A549 (cell line): ENCODE results near the gene ARF1. TPM values are rescaled to one million over a fixed set of nuclear protein-coding genes. Genes with fewer than 3 reads are reported as not detected.

ENCODE experiments used
- ATAC-seq, 2 experiments: fragments of 200-7000 bp in 1 of 2; fragments of >200 bp in 1 of 2; cut with Nextera tagmentation in 1 of 2; cut with Tn5 transposase in 1 of 2; 3 replicates each; pipeline versions ENCODE4 v1.8.0 to v1.9.1; 2018 to 2020; ENCODE audit warnings: mild to moderate bottlenecking in 1 of 2, moderate library complexity in 1 of 2
- CTCF ChIA-PET: fragments of 300-600 bp; sonication (Branson Sonifier 250); formaldehyde crosslinking; extraction: SDS; loops from one replicate; lab custom pipeline; 2021; ENCODE audit warnings: antibody characterized with exemption, inconsistent platforms; lab: Yijun Ruan, JAX
- POLR2A ChIA-PET: fragments of 350-600 bp; formaldehyde crosslinking; extraction: SDS; loops from one replicate; lab custom pipeline; 2021; ENCODE audit warnings: antibody characterized with exemption, inconsistent platforms; lab: Yijun Ruan, JAX
- DNase-seq, 2 experiments: peaks; one replicate each; pipeline versions ENCODE4 v3.0.0 to v3.0.0-alpha.2; 2011 to 2016; ENCODE audit warnings: low read depth in 1 of 2, low spot score in 1 of 2
- FAIRE-seq: peaks from 2 replicates; lab custom pipeline; 2011; peaks lifted over from hg19 to GRCh38; lab: Jason Lieb, UNC
- H3K27ac ChIP-seq, 2 experiments: fragments of >200 bp; sonication (Bioruptor Twin); formaldehyde crosslinking; 3 replicates each; pipeline ENCODE4 v1.5.1; 2016 to 2017
- H3K4me1 ChIP-seq: fragments of >200 bp; sonication (Bioruptor Twin); formaldehyde crosslinking; 3 replicates; pipeline ENCODE4 v1.6.1; 2016
- H3K4me2 ChIP-seq: fragments of >200 bp; sonication (Bioruptor Twin); formaldehyde crosslinking; 3 replicates; pipeline ENCODE4 v1.6.1; 2016
- H3K4me3 ChIP-seq: fragments of >200 bp; sonication (Bioruptor Twin); formaldehyde crosslinking; 3 replicates; pipeline ENCODE4 v1.5.1; 2016
- H3K9me3 ChIP-seq: fragments of >200 bp; sonication (Bioruptor Twin); formaldehyde crosslinking; 3 replicates; pipeline ENCODE4 v1.6.1; 2016
- BHLHE40 ChIP-seq: IDR thresholded peaks from 2 replicates; pipeline ENCODE4 v1.6.1; 2012; ENCODE audit warnings: low read depth, low read length, inconsistent platforms
- CBX2 ChIP-seq: fragments of 200-600 bp; sonication (generic); IDR thresholded peaks from 2 replicates; pipeline ENCODE4 v1.6.1; 2016; ENCODE audit warnings: low read depth, mild to moderate bottlenecking, borderline replicate concordance
- FOXS1 ChIP-seq: fragments of 250-450 bp; sonication (Bioruptor Pico); IDR thresholded peaks from 2 replicates; pipeline ENCODE4 v1.5.0; 2020; ENCODE audit warnings: mild to moderate bottlenecking, moderate library complexity
- HEYL ChIP-seq: fragments of 250-450 bp; sonication (Bioruptor Pico); IDR thresholded peaks from 2 replicates; pipeline ENCODE4 v1.8.0; 2021; ENCODE audit warnings: mild to moderate bottlenecking, moderate library complexity
- HOXB13 ChIP-seq: fragments of 250-450 bp; sonication (Bioruptor Pico); IDR thresholded peaks from 2 replicates; pipeline ENCODE4 v1.5.0; 2020; ENCODE audit warnings: low read depth, mild to moderate bottlenecking, moderate library complexity
- KDM5A ChIP-seq: fragments of 200-600 bp; sonication (generic); IDR thresholded peaks from 2 replicates; pipeline ENCODE4 v1.6.1; 2016; ENCODE audit warnings: antibody characterized with exemption, mild to moderate bottlenecking
- MAZ ChIP-seq: fragments of 150-350 bp; IDR thresholded peaks from 2 replicates; pipeline ENCODE4 v1.6.1; 2014; ENCODE audit warnings: antibody characterized with exemption, low read depth, low read length, borderline replicate concordance
- NFE2L2 ChIP-seq: fragments of 150-350 bp; conservative IDR thresholded peaks from 2 replicates; pipeline ENCODE4 v1.6.1; 2014; ENCODE audit warnings: low read length
- NPAS2 ChIP-seq: fragments of 250-450 bp; sonication (Bioruptor Pico); IDR thresholded peaks from 2 replicates; pipeline ENCODE4 v1.8.0; 2022; ENCODE audit warnings: mild to moderate bottlenecking, moderate library complexity, borderline replicate concordance
- RAD21 ChIP-seq, 2 experiments: fragments of >200 bp in 1 of 2; sonication (Bioruptor Twin) in 1 of 2; formaldehyde crosslinking in 1 of 2; IDR thresholded peaks in 1 of 2; conservative IDR thresholded peaks in 1 of 2; 2 replicates in 1 of 2; 3 replicates in 1 of 2; pipeline ENCODE4 v1.6.1; 2012 to 2018; ENCODE audit warnings: inconsistent platforms in 1 of 2
- RARB ChIP-seq: fragments of 250-450 bp; sonication (Bioruptor Pico); IDR thresholded peaks from 2 replicates; pipeline ENCODE4 v1.8.0; 2021; ENCODE audit warnings: mild to moderate bottlenecking, moderate library complexity
- RFX5 ChIP-seq: fragments of 450-650 bp; IDR thresholded peaks from 2 replicates; pipeline ENCODE4 v1.7.1; 2014; ENCODE audit warnings: antibody characterized with exemption, mild to moderate bottlenecking, moderate library complexity
- ZFP36 ChIP-seq: fragments of 450-650 bp; IDR thresholded peaks from 2 replicates; pipeline ENCODE4 v1.6.1; 2014; ENCODE audit warnings: borderline replicate concordance; ENCODE audit not compliant: partially characterized antibody
- WGBS: methylation state at CpG from one replicate; pipeline ENCODE4 v1.1.6; 2017; ENCODE audit errors: missing lambda C conversion rate; 5-methylcytosine and 5-hydroxymethylcytosine counted together
- polyA plus RNA-seq, 4 experiments: library from polyadenylated mRNA; depleted of rRNA in 3 of 4; stranded (reverse); fragments of >200 nt; fragmentation: RNase III in 1 of 4; extraction: RNeasy Plus Mini Kit Qiagen cat#74134 plus additional on column Dnase treatment in 1 of 4; gene quantifications; 2 replicates in 3 of 4; 3 replicates in 1 of 4; pipeline ENCODE4 v1.2.3, GENCODE V29; 2011 to 2017
- TF ChIP-seq, protein P1 (sequence below): fragments of >200 bp; sonication (Bioruptor Twin); formaldehyde crosslinking; IDR thresholded peaks from 3 replicates; pipeline ENCODE4 v1.6.1; 2016

ARF1 gene
- polyA plus RNA-seq, 2 of the 4 experiments (the other 2 are of a cell fraction): 297 to 376 TPM

DNA sequence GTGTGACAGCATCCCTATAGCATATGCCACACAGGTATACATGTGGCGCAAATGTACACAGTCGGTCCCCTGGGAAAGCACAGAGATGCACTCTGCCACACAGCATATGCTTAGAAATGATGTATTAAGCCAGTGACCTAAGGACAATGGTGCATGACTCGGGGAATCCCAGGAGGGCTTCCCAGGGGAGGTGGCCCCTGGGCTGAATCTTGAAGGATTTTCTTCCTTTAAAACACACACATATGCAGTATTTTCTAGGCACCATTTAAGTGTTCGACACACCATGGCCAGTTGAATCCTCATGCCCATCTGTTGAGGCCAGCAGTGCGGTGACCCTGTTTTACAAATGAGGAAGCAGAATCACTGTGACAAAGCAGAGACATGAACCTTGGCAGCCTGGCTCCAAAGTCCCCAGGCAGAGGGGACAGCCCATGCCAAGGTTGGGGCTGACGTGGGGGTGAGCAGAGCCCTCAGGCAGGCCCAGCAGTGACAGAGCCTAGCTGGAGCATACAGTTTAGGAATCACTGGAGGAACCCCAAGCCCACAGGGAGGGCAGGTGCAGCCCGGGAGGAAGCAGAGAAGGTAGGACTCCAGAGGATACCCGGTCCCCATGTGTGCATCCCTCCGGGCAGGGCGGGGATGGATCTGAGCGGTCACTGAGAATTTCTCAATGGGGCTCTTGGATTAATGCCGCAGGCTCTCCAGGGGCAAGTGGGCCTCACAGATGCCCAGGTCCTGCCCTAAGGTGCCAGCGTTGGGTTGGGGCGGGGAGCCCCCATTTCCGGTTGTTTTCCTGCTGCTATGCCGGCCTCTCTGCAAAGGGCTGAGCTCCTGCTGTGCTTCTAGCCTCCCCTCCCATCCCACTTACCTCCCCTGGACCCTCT, 47.3 kb upstream of the ARF1 start:
- WGBS: 78% methylated on average over 16 of the region's 16 CpGs
- no peak for ATAC-seq
- no peak overlapping the region for H3K4me3 ChIP-seq
- H3K27ac ChIP-seq: no peak overlapping the region
- POLR2A ChIA-PET: no interaction called here
- FAIRE-seq: no peak
- no peak for DNase-seq
- H3K4me1 ChIP-seq: no peaks in the 10 kb centered on the region
- peaks cover 11% of the 10 kb centered on the region; the same call in 2 of the 3 replicates for H3K9me3 ChIP-seq
- H3K4me2 ChIP-seq: no peak overlapping the region
- CTCF ChIA-PET: interaction anchor here (1.0 to 1.6 kb wide), 2 partner anchors 32 to 37 kb away, joined by 3 to 6 read pairs; no protein-coding TSS in a partner anchor
- TF ChIP-seq KDM5A: no peak
- no peak for TF ChIP-seq RARB (CRISPR knock-in tag)
- TF ChIP-seq ZFP36: peak; percentile 43
- TF ChIP-seq NPAS2: no peak

DNA sequence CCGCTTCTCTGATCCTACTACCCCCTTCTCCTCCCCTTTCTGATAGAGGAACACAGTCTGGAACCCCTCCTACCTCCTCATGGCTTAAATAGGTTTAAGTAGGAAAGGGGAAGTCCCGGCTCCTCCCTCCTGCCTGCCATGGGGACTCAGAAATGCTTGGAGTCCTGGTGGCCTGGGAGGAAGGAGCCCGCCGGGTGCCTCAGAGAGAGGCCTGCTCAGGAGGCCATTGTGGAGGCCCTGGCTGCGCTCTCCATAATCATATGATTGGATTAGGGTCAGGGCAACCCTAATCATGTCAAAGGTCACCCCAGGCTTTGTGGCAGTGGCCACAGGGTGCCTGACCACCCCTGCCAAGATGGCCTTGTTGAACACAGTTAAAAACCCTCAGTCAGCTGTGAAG, 46.7 kb upstream of the ARF1 start:
- ATAC-seq (no peak), DNase-seq (no peak), FAIRE-seq (no peak)
- CTCF ChIA-PET: interaction anchor here (1.0 to 1.6 kb wide), 2 partner anchors 32 to 38 kb away, joined by 3 to 6 read pairs; no protein-coding TSS in a partner anchor
- H3K9me3 ChIP-seq: peaks cover 11% of the 10 kb centered on the region; the same call in 2 of the 3 replicates
- no peak overlapping the region for H3K27ac ChIP-seq
- no peaks in the 10 kb centered on the region for H3K4me1 ChIP-seq
- H3K4me3 ChIP-seq: no peak overlapping the region
- TF ChIP-seq HOXB13 (CRISPR knock-in tag) (no peak), CBX2 (no peak), HEYL (CRISPR knock-in tag) (no peak), RAD21 (conservative IDR thresholded peaks at IDR 0.05 in 1 of 2, IDR thresholded peaks at IDR 0.05 in 1 of 2) (no peak)
- POLR2A ChIA-PET: no interaction called here
- 80% methylated on average over 4 of the region's 5 CpGs for WGBS
- H3K4me2 ChIP-seq: no peak overlapping the region

DNA sequence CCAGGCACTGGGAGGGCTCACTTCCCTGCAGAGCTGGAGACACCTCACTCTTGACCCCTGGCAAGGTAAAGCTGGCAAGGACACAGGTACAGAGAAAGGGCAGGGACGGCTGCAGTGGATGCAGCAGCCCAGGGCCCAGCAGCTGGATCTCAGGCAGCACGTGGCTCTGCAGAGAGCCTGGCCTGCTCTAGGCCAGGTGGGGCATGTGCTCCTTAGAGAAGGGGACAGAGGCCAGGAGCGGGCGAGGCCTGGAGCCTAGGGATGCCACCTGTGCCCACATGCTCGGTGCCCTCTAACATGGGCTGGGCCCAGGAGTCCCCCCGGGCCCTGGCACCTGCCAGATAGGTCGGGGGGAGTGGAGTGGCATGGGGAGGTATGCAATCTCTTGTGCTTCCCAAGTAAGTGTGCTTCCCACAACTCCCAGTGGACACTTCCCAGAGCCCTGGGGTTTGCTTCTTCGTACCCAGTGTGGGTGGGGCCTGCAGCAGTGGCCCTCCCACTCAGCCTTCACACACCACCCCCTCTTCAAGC, 45.7 kb upstream of the ARF1 start:
- Histone ChIP-seq H3K4me1 (no peaks in the 10 kb centered on the region), H3K27ac (no peak overlapping the region), H3K9me3 (peaks cover 13% of the 10 kb centered on the region; the same call in 2 of the 3 replicates), H3K4me2 (no peak overlapping the region), H3K4me3 (no peak overlapping the region)
- ATAC-seq (peak in 1 of 2 experiments; percentile 56; a peak in 3 of 6 replicates), DNase-seq (no peak), FAIRE-seq (no peak)
- POLR2A ChIA-PET: no interaction called here
- WGBS: 55% methylated on average over 5 of the region's 8 CpGs
- CTCF ChIA-PET: interaction anchor here (0.9 to 1.6 kb wide), 2 partner anchors 33 to 37 kb away, joined by 3 to 6 read pairs; no protein-coding TSS in a partner anchor
- TF ChIP-seq RFX5 (no peak), BHLHE40 (no peak), KDM5A (no peak), FOXS1 (no peak), NFE2L2 (no peak), MAZ (no peak)
- TF ChIP-seq, protein P1, sequence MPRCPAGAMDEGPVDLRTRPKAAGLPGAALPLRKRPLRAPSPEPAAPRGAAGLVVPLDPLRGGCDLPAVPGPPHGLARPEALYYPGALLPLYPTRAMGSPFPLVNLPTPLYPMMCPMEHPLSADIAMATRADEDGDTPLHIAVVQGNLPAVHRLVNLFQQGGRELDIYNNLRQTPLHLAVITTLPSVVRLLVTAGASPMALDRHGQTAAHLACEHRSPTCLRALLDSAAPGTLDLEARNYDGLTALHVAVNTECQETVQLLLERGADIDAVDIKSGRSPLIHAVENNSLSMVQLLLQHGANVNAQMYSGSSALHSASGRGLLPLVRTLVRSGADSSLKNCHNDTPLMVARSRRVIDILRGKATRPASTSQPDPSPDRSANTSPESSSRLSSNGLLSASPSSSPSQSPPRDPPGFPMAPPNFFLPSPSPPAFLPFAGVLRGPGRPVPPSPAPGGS: no peak
